Urothelium cell line (cell line): ENCODE results near the gene RPL41.

ENCODE experiments used
- DNase-seq: peaks from one replicate; pipeline ENCODE4 v3.0.0; 2011; ENCODE audit warnings: low spot score, mixed read lengths
- FAIRE-seq: peaks from 2 replicates; lab custom pipeline; 2011; peaks lifted over from hg19 to GRCh38; lab: Jason Lieb, UNC

The RPL41 gene

DNA sequence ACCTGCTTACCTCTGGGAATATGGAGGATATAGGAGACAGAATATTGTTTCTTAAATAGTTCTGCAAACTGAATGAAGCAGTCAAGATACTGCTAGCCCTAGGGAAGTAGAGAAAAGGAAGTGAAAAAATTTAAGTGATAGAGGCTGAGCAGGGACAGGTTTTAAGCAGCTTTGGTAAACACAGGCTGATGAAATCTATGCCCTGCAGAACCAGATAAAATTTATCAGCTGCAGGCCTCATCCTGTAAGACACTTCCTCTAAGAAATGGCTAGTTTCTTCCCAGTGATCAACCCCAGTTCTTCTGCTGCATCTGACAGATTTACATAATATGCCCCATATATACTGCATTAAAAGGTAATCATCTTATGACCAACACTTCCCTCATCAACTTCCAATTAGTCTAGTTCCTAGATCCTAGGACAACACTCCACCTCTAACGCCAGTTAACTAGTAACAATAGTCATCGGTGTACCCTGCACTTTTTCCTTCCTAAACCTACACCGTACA lies 10.4 kb downstream of the RPL41 start:
- no peak for FAIRE-seq
- no peak for DNase-seq

DNA sequence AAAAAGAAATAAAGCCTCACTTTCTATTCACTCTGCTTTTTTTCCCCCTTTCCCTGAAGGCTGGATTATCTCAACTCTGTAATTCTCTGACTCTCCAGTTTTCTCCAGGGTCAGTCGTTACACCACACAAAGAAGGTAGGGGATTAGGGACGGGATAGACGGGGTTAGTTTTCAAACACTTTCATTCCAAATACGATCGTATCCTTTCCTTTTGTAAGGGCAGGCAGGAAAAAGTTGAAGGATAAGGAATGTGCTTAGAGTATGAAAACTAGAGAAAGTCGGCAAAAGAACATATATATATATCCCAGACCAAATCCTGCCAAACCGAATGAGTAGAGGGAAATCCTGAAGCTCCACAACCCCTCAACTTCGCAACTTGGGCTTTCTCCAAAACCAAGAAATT lies 11.1 kb downstream of the RPL41 start:
- FAIRE-seq = no peak
- DNase-seq = no peak

DNA sequence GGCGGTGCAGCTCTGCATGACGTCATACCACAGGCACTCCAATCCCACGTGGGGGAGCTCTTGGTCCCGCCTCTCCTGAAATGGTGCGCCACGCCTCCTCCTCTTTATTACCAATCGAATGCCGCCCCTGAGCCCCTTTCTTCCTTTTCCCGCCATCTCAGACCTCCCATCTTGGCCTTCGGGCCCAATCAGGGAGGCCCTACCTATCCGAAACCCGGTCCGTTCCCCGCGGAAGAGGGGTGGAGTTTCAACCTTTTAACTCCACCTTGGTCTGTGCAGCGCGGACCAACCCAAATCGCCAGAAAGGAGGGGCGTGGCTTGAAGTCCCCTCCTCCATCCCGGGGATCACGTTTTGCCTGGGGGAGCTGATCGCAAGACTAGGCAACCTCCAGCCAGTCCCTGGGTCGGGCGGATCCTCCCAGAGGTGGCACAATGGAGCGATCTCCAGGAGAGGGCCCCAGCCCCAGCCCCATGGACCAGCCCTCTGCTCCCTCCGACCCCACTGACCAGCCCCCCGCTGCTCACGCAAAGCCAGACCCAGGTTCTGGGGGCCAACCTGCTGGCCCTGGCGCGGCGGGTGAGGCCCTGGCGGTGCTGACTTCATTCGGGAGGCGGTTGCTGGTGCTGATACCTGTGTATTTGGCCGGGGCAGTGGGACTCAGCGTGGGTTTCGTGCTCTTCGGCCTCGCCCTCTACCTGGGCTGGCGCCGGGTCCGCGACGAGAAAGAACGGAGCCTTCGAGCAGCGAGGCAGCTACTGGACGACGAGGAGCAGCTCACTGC lies 11.6 kb downstream of the RPL41 start, which contains the start of gene ESYT1:
Gene ESYT1, plus strand, starts transcription at position 380 of the 782 bp plus-strand sequence. Its CDS starts 53 bp downstream, at position 433.
- peak; percentile 30 for FAIRE-seq

DNA sequence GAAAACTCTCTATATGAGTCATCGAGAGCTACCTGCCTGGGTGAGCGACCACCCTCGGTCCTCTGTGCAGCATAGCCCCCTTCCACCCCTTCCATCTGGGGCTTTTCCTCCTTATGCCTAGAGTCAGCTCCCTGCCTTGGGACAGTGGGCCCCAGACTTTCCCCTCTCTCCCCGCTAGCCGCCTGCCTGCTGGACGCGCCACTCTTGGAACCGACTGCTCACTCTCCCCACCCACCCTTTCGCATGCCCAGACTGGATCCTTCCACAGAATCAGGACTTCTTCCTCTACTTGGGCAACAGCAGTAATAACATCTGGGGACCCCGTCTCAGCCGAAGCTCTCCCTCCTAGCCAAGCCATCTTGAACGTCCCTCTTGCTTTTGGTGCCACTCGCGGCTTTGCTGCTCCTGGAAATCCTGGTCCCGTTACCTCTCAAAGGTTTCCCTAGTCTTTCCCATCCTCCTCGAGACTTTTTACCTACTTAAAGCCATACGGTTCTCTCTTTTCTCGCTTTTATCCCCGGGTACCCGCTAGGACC lies 12.3 kb downstream of the RPL41 start:
- DNase-seq (no peak), FAIRE-seq (no peak)

More for the DNA sequence above, 11.6 kb downstream of the RPL41 start, which contains the start of gene ESYT1:
- DNase-seq = peak; percentile 98

DNA sequence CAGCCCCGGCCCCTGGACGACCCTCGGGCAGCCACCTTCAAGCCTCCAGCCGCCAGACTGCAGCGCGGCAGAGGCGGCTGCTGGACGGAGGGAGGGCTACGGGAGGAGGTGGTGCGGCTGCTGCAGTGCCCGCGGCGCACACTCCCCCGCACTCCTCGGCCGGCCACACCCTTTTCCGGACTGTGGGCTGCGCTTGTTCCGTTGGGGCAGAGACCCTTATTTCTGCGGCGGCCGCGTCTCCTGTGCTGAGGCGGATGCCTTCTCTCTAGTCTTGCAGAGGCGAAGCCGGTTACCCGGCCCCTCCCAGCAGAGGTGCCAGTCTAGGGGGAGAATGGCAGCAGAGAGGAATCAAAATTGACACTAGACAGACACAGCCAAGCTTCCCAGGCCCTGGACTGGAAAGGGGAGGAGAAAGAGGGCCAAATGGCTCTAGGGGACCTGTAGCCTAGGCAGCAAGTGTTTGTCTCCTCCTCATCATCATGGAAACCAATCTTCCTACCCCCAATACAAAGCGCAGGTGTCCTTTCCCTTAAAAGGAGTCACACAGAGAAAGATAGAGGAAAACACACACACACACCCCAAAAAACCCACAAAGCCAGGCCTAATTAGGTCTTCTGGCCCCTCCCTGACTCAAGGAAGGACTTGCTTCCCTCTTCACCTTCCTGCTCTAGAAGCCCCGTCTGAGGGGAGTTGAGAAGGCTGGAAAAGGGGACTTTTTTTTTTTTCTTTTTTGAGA lies 12.9 kb downstream of the RPL41 start:
- FAIRE-seq (no peak), DNase-seq (peak; percentile 69)

DNA sequence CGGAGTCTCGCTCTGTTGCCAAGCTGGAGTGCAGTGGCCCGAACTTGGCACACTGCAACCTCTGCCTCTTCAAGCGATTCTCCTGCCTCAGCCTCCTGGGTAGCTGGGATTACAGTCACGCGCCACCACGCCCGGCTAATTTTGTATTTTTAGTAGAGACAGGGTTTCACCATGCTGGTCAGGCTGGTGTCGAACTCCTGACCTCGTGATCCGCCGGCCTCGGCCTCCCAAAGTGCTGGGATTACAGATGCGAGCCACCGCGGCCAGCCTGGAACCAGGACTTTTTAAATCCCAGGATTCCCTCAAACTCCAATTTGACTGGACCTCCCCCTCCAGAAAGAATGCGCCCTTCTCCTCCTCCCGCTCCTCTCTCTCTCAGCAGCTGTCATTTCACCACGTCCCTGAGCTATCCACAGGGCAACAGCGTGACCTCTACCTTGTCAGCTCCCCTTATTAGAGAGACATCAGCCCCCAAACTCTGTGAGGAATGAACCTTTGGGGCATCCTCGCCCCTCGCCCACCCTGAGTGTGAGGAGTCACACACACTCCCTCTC lies 13.6 kb downstream of the RPL41 start:
- DNase-seq (no peak), FAIRE-seq (no peak)

DNA sequence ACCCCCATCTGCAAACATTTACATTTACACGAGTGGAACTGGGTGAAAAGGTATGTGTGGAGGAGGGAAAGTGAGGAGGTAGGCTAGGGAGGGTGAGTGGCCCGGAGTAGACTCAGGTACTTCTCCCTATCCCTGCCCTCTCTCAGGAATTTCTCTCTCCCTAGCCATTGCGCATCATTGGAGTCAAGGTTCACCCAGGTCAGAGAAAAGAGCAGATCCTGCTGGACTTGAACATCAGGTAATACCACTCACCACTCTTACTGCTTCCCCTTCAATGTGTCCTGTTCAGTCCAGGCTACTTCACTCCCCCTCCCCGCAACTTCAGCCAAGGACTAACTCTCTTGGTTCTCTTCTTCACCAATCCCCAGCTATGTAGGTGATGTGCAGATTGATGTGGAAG lies 14.4 kb downstream of the RPL41 start:
- DNase-seq (no peak), FAIRE-seq (no peak)

DNA sequence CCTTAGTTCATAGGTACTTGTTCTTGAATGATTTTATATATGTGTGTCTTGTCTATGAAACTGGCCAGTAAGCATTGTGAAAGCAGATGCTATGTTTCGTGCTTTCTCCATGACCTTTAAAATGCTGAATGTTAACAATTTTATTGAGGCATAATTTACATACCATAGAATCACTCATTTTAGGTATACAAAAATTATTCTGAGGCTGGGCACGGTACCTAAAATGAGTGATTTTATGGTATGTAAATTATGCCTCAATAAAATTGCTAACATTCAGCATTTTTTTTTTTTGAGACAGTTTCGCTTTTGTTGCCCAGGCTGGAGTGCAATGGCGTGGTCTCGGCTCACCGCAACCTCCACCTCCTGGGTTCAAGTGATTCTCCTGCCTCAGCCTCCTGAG lies 18.5 kb downstream of the RPL41 start:
- DNase-seq (no peak), FAIRE-seq (no peak)

DNA sequence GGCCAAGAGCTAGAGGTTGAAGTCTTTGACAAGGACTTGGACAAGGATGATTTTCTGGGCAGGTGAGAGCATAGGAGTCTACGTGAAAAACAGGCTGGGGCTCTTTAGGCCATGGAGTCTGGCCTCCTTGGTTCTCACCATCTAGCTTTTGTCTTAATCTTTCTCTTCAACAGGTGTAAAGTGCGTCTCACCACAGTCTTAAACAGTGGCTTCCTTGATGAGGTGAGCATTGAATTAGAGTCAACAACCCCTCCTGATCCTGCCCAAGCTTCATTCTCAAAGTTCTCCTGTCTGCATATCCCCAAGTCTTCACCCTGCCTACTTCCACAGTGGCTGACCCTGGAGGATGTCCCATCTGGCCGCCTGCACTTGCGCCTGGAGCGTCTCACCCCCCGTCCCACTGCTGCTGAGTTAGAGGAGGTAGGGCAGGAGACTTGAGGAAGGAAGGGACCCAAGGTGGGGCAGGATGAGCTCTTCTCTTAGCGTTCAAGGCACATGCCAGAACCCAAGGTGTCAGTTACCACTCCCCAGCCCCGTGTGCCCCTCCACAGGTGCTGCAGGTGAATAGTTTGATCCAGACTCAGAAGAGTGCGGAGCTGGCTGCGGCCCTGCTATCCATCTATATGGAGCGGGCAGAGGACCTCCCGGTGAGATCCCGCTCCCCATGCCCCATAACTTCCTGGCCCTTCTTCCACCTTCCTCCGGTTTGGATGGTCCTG lies 21.6 kb downstream of the RPL41 start:
- no peak for DNase-seq
- FAIRE-seq = no peak

DNA sequence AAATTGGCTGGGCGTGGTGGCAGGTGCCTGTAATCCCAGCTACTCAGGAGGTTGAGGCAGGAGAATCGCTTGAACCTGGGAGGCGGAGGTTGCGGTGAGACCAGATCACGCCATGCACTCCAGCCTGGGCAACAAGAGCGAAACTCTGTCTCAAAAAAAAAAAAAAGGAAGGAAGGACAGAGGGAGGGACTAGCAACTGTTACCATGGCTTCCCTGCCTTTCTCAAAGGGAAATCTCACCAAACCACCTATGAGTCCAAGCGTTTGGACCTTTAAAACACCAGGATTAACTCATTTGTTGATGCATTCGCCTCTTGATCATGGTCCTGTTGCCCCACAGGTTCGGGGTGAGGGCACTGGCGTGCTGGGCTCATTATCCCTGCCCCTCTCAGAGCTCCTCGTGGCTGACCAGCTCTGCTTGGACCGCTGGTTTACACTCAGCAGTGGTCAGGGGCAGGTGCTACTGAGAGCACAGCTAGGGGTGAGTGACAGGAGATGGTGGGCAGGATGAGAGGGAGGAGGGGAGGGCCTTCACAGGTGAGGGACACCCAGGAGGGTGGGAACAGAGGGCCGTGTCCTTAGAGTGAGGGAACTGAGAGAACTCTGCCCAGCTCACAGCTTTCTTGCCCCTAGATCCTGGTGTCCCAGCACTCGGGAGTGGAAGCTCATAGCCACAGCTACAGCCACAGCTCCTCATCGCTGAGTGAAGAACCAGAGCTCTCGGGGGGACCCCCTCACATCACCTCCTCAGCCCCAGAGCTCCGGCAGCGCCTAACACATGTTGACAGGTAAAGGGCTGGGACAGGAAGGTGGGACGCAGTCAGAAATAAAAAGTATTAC lies 25.7 kb downstream of the RPL41 start:
- FAIRE-seq (no peak), DNase-seq (no peak)

DNA sequence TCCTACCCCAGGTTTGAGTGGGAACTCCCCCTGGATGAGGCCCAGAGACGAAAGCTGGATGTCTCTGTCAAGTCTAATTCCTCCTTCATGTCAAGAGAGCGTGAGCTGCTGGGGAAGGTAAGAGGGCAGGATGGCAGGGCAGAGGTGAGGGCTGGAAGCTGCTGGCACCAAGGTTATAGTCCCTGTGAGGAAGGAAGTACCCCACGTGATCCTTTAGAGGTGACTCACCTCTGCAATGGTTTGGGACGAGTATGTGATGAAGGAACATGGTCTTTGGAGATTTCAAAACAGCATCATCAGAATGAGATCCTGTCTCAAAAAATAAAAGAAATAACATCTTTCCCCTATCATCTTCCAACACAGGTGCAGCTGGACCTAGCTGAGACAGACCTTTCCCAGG lies 26.8 kb downstream of the RPL41 start:
- DNase-seq (no peak), FAIRE-seq (no peak)

DNA sequence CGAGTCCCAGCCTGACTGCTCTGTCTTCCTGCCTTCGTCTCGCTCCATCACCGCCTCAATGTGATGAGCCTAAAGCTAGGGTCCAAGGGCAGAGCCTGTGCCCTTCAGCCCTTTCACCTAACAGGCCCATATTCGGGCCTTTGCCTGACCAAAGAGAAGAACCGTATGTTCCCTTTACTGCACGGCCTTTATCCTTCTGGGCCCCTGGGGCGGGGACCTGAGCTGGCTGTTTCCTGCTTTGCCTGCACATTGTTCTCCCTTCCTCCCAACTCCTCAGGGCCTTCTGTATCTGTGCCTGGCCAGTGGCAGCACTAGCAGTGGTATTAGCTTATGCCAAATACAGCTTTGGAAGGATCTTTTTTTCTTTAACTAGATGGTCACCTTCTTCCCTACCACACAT lies 27.4 kb downstream of the RPL41 start:
- FAIRE-seq = no peak

DNA sequence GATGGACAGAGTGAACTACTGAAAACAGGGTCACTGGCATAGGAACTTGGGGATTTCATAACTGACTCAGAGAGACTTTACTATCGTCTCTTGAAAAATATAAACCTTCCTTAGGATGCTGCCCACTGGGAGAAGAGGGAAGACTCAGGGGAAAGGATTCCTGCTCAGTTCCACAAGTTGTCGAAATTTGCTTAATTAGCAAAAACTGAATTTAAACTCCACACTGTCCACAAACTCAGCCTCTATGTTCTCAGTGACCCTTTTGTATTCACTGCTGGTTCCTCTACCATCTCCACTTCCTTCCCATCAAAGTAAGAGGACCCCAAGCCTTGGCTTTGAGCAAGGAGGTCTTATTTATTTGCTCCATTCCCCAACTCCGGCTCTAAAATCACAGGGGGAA lies 28.8 kb downstream of the RPL41 start:
- DNase-seq = no peak
- no peak for FAIRE-seq

More for the DNA sequence above, 27.4 kb downstream of the RPL41 start:
- no peak for DNase-seq

DNA sequence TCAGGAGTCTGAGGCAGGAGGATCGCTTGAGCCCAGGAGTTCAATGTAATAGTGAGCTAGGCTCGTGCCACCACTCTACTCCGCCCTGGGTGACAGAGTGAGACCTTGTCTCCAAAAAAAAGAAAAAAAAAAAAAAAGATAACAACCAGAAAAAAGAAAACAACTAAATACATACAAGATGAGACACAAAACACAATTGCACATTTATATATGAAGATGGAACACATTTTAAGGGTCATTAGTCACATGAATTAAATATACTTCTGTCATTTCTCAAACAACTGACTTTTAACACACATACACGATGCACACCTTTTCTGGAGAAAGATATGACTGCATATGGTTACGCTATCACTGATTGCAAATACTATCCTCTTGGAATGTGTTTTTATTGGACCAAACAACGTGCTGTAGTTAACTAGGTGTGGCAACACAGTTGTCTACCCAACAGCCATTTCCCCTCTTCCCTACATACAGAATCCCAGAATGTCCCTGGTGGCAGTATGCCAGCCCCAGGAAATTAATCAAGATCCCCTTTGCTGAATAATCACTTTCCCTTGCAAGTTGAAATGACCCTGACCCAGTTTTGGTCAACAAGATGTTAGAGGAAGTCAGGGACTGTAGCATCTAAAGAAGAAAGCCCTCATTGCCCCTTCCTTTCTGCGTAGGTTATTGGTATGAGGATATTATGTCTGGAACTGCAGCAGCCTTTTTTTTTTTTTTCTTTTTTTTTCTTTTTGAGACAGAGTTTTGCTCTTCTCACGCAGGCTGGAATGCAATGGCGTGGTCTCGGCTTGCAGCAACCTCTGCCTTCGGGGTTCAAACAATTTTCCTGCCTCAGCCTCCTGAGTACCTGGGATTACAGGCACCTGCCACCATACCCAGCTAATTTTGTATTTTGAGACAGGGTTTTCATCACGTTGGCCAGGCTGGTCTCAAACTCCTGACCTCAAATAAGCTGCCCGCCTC lies 30.3 kb downstream of the RPL41 start:
- DNase-seq = no peak
- FAIRE-seq = no peak

DNA sequence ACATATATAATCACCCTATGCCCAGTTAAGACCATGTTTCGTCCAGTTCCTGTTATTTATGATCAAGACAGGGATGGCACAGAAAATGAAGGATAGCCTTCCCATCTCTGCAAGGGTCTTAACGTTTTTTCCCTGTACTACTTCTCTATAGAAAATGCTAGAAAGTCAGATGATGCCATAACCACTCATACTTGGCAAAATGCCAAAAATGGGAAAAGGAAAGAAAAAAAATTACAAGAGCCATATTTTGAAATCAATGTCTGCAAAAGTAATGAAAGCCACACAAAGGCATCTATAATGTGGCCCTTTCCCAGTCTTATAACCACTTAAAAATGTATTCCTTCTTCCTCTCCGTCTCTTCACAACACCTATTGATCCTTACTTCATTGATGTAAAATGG lies 34.1 kb downstream of the RPL41 start:
- no peak for DNase-seq
- FAIRE-seq = no peak

DNA sequence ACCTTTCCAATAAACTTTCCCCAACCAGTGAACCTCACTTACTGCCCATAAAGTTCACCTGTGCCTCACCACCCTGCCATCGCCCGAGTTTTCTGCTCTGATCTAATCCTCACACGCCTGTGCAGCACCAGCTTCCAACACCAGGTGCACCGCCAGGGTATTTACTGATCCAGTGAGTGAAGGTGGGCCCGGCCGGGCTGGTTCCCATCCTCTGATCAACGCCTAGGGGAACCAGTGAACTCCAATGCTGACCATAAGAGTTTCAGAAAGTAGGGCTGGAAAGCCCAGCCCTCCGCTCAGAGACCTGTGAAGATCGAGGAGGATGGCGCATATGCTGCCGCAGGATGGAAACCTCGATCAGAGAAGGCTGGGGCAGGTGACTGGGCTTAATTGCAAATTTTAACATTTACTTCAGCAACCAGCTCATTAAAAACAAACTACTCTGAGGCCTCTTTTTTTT lies 35.3 kb downstream of the RPL41 start:
- no peak for FAIRE-seq

DNA sequence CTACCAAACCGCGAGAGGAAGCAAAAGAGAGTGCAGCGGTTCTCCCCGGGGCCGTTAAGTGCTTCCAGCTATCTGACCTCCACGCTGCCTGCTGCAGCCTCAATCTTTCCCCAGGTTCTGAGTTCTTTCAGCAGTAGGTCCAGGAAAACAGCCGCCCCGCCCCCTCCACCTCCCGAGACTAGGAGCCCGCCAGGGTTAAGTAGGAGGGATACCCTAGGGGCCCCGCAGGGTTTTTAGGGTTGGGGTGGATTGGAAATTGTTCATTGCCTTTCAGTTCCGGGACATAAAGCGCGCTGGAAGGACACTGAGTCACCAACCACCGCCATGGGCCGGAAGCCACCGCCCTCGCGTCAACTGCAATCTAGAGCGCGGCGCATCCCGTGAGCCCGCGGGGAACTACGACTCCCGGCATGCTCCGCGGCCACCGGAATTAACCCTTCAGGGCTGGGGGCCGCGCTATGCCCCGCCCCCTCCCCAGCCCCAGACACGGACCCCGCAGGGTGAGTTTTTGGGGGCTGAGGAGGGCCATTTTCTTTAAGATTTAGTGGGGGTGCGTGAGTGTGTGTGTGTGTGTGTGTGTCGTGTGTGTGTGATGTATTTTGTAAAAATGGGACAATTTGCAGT lies 35.8 kb downstream of the RPL41 start, which contains the start of gene MYL6B:
Gene MYL6B, plus strand, starts transcription at position 456 of the 624 bp plus-strand sequence. CDS start 1,332 bp downstream, outside the sequence.
- DNase-seq (peak; percentile 96), FAIRE-seq (peak; percentile 69)

More for the DNA sequence above, 35.3 kb downstream of the RPL41 start:
- DNase-seq = peak; percentile 66
